Hepatocyte (in vitro differentiated cells): ENCODE results near the gene ATXN7L1. TPM values are rescaled to one million over a fixed set of nuclear protein-coding genes. Genes with fewer than 3 reads are reported as not detected.

Experiments
- DNase-seq: peaks from one replicate; pipeline ENCODE4 v3.0.0-alpha.2; 2016; ENCODE audit warnings: low spot score
- H2AFZ ChIP-seq: fragments of 200-600 bp; sonication (generic); 2 replicates; pipeline ENCODE4 v1.6.0; 2016; ENCODE audit warnings: antibody characterized with exemption, mild to moderate bottlenecking
- H3K27ac ChIP-seq: fragments of 200-600 bp; sonication (generic); 2 replicates; pipeline ENCODE4 v1.5.1; 2016; ENCODE audit warnings: mild to moderate bottlenecking
- H3K27me3 ChIP-seq: fragments of 200-600 bp; sonication (generic); 2 replicates; pipeline ENCODE4 v1.6.1; 2016
- H3K36me3 ChIP-seq: fragments of 200-600 bp; sonication (generic); replicated peaks from 2 replicates; pipeline ENCODE4 v1.5.1; 2016; ENCODE audit warnings: low read depth; ENCODE audit not compliant: insufficient read depth
- H3K4me1 ChIP-seq: fragments of 200-600 bp; sonication (generic); 2 replicates; pipeline ENCODE4 v1.5.1; 2016; ENCODE audit warnings: mild to moderate bottlenecking, moderate library complexity; ENCODE audit not compliant: insufficient read depth
- H3K4me2 ChIP-seq: fragments of 200-600 bp; sonication (generic); 2 replicates; pipeline ENCODE4 v1.6.0; 2016
- H3K4me3 ChIP-seq: fragments of 200-600 bp; sonication (generic); 2 replicates; pipeline ENCODE4 v1.5.1; 2016; ENCODE audit warnings: mild to moderate bottlenecking
- H3K79me2 ChIP-seq: fragments of 200-600 bp; sonication (generic); 2 replicates; pipeline ENCODE4 v1.6.0; 2017; ENCODE audit warnings: mild to moderate bottlenecking
- H3K9me2 ChIP-seq: fragments of 200-600 bp; sonication (generic); replicated peaks from 2 replicates; pipeline ENCODE4 v1.6.0; 2017; ENCODE audit warnings: mild to moderate bottlenecking; ENCODE audit not compliant: insufficient read depth
- H3K9me3 ChIP-seq: fragments of 200-600 bp; sonication (generic); 2 replicates; pipeline ENCODE4 v1.5.1; 2016; ENCODE audit warnings: low read depth, mild to moderate bottlenecking
- H4K20me1 ChIP-seq: fragments of 200-600 bp; sonication (generic); 2 replicates; pipeline ENCODE4 v1.6.0; 2016; ENCODE audit warnings: mild to moderate bottlenecking; ENCODE audit not compliant: insufficient read depth, poor library complexity, severe bottlenecking
- EZH2 ChIP-seq: fragments of 200-600 bp; sonication (generic); IDR thresholded peaks from 2 replicates; pipeline ENCODE4 v1.6.1; 2016; ENCODE audit warnings: antibody characterized with exemption, mild to moderate bottlenecking, borderline replicate concordance
- EZH2phosphoT487 ChIP-seq: fragments of 200-600 bp; sonication (generic); IDR thresholded peaks from one replicate; pipeline ENCODE4 v1.6.1; 2018; ENCODE audit warnings: antibody characterized with exemption, mild to moderate bottlenecking, low read depth, moderate library complexity; ENCODE audit not compliant: unreplicated experiment, severe bottlenecking
- WGBS: methylation state at CpG from one replicate; pipeline ENCODE4 v1.1.6; 2016; ENCODE audit warnings: low lambda C conversion rate; ENCODE audit errors: missing lambda C conversion rate; 5-methylcytosine and 5-hydroxymethylcytosine counted together
- polyA plus RNA-seq: library from polyadenylated mRNA; unstranded; fragments of >200 nt; fragmentation: Nextera tagmentation; extraction: Ambion mirVana; gene quantifications from 2 replicates; pipeline ENCODE4 v1.2.1, GENCODE V29; 2016
- total RNA-seq: library from RNA; depleted of rRNA; stranded (reverse); fragments of >200 nt; gene quantifications from 2 replicates; pipeline ENCODE4 v1.2.3, GENCODE V29; 2014
- TF ChIP-seq, protein P1 (sequence below): fragments of 200-600 bp; sonication (generic); IDR thresholded peaks from 2 replicates; pipeline ENCODE4 v1.5.1; 2016; ENCODE audit warnings: antibody characterized with exemption, mild to moderate bottlenecking; ENCODE audit not compliant: poor library complexity

Gene ATXN7L1
- total and polyA plus RNA-seq, 2 experiments from 2014 or later: 8.9 to 9.3 TPM

DNA sequence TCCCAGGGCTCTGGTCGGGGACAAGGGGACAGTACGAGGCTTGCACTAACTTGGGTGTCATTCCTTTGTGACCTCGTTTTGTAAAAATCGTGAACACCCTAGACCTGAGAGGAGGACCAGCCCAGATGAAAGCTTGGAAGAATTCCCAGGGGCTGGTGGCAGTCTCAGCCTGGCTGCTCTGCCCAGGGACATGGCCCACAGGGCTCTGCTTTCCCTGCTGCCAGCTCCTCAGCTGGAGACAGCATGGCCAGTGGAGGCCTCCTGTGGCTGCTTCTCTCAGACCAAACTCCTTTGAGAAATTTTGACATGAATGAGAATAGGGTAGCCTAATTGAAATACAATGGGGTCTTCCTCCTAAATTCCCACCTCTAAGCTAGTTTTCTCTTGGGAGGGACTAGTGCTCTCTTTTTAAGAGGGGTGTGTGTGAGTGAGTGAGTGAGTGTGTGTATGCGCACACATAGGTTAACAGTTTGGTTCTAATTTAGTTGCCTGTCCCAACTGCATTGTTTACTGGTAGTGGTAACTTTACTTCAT is 154.8 kb downstream of the ATXN7L1 start:
- Histone ChIP-seq H3K9me2 (no peaks in the 10 kb centered on the region), H3K4me2 (no peak overlapping the region), H2AFZ (no peak overlapping the region), H3K27me3 (no peaks in the 10 kb centered on the region), H4K20me1 (no peaks in the 10 kb centered on the region), H3K36me3 (no peaks in the 10 kb centered on the region), H3K27ac (no peak overlapping the region), H3K9me3 (no peaks in the 10 kb centered on the region), H3K79me2 (no peaks in the 10 kb centered on the region), H3K4me1 (no peaks in the 10 kb centered on the region), H3K4me3 (no peak overlapping the region)
- no peak for DNase-seq
- WGBS: 97% methylated on average over 5 of the region's 5 CpGs
- no peak for TF ChIP-seq EZH2phosphoT487

DNA sequence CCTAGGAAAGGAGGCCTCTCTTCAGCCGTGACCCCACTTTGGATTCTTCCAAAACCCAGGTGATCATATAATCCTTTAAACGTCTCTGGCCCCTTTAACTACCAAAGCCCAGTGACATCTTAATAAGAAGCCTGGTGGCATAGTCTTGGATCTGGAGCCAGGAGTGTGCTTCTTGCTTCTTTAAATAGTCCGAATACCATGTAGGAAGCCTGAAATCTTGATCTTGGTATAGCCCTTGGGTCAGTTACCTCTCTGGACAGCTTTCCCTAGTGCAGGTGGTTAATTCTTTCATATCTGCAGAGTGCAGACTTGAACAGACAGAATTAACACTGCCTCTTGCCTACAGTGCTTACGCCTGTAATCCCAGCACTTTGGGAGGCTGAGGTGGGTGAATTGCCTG is 156.5 kb downstream of the ATXN7L1 start:
- H3K9me3 ChIP-seq: no peaks in the 10 kb centered on the region
- no peak overlapping the region for H3K4me2 ChIP-seq
- H3K36me3 ChIP-seq: no peaks in the 10 kb centered on the region
- H3K9me2 ChIP-seq: no peaks in the 10 kb centered on the region
- no peaks in the 10 kb centered on the region for H3K79me2 ChIP-seq
- no peaks in the 10 kb centered on the region for H3K27me3 ChIP-seq
- TF ChIP-seq, protein P1, sequence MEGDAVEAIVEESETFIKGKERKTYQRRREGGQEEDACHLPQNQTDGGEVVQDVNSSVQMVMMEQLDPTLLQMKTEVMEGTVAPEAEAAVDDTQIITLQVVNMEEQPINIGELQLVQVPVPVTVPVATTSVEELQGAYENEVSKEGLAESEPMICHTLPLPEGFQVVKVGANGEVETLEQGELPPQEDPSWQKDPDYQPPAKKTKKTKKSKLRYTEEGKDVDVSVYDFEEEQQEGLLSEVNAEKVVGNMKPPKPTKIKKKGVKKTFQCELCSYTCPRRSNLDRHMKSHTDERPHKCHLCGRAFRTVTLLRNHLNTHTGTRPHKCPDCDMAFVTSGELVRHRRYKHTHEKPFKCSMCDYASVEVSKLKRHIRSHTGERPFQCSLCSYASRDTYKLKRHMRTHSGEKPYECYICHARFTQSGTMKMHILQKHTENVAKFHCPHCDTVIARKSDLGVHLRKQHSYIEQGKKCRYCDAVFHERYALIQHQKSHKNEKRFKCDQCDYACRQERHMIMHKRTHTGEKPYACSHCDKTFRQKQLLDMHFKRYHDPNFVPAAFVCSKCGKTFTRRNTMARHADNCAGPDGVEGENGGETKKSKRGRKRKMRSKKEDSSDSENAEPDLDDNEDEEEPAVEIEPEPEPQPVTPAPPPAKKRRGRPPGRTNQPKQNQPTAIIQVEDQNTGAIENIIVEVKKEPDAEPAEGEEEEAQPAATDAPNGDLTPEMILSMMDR: no peak
- TF ChIP-seq EZH2 (no peak), EZH2phosphoT487 (no peak)
- H3K27ac ChIP-seq: no peak overlapping the region
- H3K4me3 ChIP-seq: no peak overlapping the region
- no peaks in the 10 kb centered on the region for H4K20me1 ChIP-seq
- WGBS: 75% methylated on average over 4 of the region's 4 CpGs
- no peaks in the 10 kb centered on the region for H3K4me1 ChIP-seq
- no peak overlapping the region for H2AFZ ChIP-seq
- no peak for DNase-seq

DNA sequence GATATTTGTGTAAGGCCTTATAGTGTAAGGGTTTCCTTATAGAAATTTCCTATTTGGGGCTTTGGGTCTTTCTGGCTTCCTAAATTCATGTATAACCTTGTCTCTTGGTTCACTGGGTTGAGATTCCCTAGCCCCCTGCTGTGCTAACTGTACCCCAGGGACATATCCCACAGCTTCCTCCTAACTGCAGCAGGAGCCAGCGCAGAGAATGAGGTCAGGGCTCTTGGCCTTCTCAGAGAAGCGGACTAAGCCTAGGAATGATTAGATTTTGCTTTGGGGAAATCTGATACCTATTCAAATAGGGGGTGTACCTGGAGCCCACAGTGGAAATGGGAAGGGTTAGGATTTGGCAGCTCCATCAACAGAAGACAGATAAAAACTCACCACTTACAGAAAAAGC is 157.0 kb downstream of the ATXN7L1 start:
- no peak for TF ChIP-seq EZH2
- TF ChIP-seq, protein P1: no peak
- no peak for TF ChIP-seq EZH2phosphoT487
- Histone ChIP-seq H3K36me3 (no peaks in the 10 kb centered on the region), H3K4me3 (no peak overlapping the region), H3K27ac (no peak overlapping the region), H2AFZ (no peak overlapping the region), H4K20me1 (no peaks in the 10 kb centered on the region), H3K9me2 (no peaks in the 10 kb centered on the region), H3K79me2 (no peaks in the 10 kb centered on the region), H3K4me1 (no peaks in the 10 kb centered on the region), H3K4me2 (no peak overlapping the region), H3K9me3 (no peaks in the 10 kb centered on the region), H3K27me3 (no peaks in the 10 kb centered on the region)
- 75% methylated on average over 2 of the region's 2 CpGs for WGBS
- no peak for DNase-seq

DNA sequence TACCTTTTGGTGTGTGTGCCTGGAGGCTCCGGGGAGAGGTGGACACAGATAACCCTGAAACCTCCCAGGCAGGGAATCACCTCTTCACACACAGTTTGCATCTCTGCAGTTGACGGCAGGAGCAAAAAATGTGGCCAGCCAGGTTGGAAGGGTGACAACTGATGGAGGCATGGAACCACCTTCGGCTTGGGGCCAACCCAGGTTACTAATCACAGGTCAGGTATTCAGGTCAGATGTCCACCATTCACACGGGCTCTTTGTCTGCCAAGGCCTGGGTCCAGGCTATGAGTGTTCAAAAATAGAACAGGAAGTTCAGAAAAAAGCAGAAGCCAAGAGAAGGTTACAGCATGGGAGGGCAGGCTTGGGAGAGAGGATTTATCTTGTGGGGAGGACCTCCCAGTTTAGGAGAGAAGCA is 157.9 kb downstream of the ATXN7L1 start:
- WGBS: 57% methylated on average over 4 of the region's 4 CpGs
- Histone ChIP-seq H3K4me2 (no peak overlapping the region), H3K36me3 (no peaks in the 10 kb centered on the region), H3K79me2 (no peaks in the 10 kb centered on the region), H3K9me3 (no peaks in the 10 kb centered on the region), H3K4me1 (no peaks in the 10 kb centered on the region), H3K27ac (no peak overlapping the region), H2AFZ (no peak overlapping the region), H3K4me3 (no peak overlapping the region), H3K9me2 (no peaks in the 10 kb centered on the region), H4K20me1 (no peaks in the 10 kb centered on the region), H3K27me3 (no peaks in the 10 kb centered on the region)
- DNase-seq: no peak
- no peak for TF ChIP-seq EZH2
- TF ChIP-seq, protein P1: no peak
